KG1 (cell line): ENCODE measurements around the gene CDADC1.
"Not testable (repeated sequence)": the region's sequence is repeated elsewhere in the genome, so short reads cannot be mapped to it uniquely, and the experiment has no call there.

Experiments used
- DNase-seq: peaks from one replicate; lab custom pipeline; 2025; lab: John Stamatoyannopoulos, UW

Gene CDADC1

GRCh38 chr13:49238621-49239020, 9.1 kb upstream of the CDADC1 start:
- DNase-seq, result no peak

DNA sequence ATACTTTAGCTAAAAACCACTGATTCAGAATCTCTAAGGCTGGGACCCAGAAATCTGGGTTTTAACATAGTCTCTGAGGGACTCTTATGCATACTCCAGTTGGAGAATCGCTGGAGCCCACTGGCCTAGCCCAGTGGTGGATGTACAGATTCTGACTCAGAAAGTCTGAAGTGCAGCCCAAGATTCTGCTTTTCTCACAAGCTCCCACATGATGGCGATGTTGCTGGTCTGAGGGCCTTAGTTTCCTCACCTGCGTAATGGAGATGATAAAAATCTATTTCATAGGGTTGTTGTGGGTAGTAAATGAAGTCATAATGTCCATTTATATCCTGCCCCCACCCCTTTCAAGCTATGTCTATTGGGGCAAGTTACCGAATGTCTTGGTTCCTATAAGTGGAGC, 7.7 kb upstream of the CDADC1 start:
- DNase-seq, result peak; percentile 29

DNA sequence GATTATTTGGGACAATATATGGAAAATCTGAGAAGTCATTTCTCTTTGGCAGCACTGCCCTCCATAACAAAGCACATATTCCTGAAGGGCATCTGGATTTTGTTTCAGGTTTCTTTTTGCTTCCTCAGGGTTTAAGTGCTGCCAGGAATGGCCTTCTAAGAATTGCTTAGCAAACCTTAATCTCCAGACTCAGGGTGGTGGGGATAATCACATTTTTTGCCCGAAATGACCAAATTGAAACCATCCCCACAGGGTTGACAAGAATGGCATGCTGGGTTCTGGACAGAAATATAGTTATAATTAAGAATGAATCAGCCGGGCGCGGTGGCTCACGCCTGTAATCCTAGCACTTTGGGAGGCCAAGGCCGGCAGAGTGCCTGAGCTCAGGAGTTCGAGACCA, 6.4 kb upstream of the CDADC1 start:
- no peak for DNase-seq

GRCh38 chr13:49245101-49245500, 2.6 kb upstream of the CDADC1 start:
- no peak for DNase-seq

DNA sequence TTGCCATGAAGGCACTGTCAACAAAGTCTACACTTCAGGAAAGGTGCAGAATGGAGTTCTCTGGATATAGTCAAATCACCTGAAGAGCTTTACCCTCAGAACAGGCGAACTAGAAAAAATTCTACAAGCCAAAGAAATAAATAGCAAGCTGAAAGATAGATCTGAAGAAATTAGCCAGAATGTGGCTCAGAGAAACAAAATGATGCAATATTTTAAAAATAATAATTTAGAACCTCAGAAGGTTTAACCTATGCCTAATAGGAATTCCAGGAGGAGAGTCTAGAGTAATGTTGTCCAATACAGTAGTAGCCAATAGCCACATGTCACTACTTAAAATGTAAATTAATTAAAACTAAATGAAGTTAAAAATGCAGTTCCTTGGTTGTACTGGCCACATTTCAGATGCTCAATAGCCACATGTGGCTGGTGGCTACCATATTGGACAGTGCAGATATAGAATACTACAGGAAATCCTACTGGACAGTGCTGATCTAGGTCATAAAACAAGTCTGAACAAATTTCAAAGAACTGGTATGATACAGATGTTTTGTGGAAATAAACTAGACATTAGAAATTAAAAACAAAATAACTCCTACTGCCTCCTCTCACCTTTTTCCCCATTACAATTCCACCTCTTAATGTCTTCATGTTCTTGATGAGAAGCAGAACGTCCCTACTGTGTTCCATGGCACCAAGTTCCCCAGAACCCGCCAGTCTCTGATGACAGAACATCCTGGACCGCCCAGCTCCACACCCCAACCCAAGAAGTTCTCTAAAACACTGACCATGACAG, 679 bp upstream of the CDADC1 start:
- DNase-seq, result peak; percentile 63

- no peak for DNase-seq
Observed at GRCh38 chr13:49248622-49249002, 887 bp downstream of the CDADC1 start.

GRCh38 chr13:49251326-49251725, 3.6 kb downstream of the CDADC1 start:
- DNase-seq, result no peak

GRCh38 chr13:49253310-49253709, 5.6 kb downstream of the CDADC1 start:
- DNase-seq, result peak; percentile 22

- no peak for DNase-seq
Observed at GRCh38 chr13:49254007-49254406, 6.3 kb downstream of the CDADC1 start.

DNA sequence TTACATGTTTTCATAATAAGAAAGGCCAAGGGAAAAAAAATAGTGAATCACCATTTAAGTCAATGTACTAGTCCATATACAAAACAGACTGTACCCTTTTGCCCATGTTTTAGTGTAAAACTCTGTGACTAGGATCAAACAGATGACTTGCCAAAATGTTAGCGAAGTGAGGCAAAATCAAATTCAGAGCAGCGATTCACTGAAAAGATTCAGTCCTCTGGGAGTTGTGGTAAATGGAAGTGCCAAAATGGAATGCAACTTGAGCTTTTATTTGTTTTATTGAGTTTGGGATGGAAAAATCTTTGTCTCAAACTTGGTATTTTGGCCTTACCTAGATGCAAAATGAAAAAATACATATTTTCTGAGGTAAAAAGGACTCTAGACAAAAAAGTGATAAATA, 9.1 kb downstream of the CDADC1 start:
- no peak for DNase-seq

GRCh38 chr13:49258089-49258796, 10.5 kb downstream of the CDADC1 start:
- DNase-seq, result no peak

GRCh38 chr13:49259586-49259985, 11.9 kb downstream of the CDADC1 start:
- no peak for DNase-seq

DNA sequence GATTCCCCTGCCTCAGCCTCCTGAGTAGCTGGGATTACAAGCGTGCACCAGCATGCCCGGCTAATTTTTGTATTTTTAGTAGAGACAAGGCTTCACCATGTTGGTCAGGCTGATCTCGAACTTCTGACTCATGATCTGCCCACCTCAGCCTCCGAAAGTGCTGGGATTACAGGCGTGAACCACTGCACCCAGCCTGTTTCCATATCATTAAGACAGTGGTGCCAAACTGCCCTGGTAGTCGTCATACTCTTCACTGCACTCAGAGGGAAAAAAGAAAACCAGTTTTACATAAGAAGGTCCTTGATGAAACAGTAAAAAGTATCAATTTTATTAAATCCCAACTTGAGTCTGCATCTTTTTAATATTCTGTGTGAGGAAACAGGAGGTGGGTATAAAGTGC, 14.9 kb downstream of the CDADC1 start:
- DNase-seq, result no peak

DNA sequence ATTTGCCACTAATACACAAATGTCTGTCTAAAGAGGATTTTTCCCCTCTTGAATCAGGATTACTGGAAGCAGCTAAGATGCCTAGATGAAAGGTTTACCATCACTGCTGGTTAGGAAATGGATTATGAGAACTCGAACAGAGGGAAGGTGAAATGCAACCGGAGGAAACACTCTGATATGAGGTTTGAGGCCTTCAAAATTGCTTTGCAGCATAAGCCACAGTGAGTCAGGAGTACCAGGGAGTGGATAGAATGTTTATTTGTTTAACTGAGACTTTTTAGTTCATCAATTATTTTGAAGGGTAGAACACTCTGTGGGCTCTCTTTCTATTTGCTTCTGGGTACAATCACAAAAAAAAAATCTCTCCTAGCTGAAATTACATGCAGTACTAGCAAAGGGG, 18.1 kb downstream of the CDADC1 start:
- DNase-seq, result no peak

- no peak for DNase-seq
Observed at GRCh38 chr13:49271264-49271663, 23.5 kb downstream of the CDADC1 start.

GRCh38 chr13:49272296-49272695, 24.6 kb downstream of the CDADC1 start:
- DNase-seq, result no peak

DNA sequence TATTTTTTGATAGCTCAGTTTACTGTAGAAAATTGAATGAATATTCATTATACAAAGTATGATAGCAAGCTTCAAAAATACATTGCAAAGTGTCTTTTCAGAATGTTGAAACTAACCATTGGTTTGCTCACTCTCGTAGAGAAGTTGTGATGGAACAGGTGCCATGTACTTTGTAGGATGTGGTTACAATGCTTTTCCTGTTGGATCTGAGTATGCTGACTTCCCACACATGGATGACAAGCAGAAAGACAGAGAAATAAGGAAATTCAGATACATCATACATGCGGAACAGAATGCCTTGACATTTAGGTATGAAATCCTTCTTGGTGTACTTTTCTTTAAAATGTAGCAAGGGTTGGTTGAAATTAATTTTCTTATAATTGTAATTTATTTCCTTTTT, 30.5 kb downstream of the CDADC1 start:
- no peak for DNase-seq

GRCh38 chr13:49279112-49279511, 31.4 kb downstream of the CDADC1 start:
- DNase-seq, result no peak

- DNase-seq, result no peak
Observed at GRCh38 chr13:49279885-49280284, 32.2 kb downstream of the CDADC1 start.

- DNase-seq, result no peak
Observed at GRCh38 chr13:49287995-49288394, 40.3 kb downstream of the CDADC1 start.

DNA sequence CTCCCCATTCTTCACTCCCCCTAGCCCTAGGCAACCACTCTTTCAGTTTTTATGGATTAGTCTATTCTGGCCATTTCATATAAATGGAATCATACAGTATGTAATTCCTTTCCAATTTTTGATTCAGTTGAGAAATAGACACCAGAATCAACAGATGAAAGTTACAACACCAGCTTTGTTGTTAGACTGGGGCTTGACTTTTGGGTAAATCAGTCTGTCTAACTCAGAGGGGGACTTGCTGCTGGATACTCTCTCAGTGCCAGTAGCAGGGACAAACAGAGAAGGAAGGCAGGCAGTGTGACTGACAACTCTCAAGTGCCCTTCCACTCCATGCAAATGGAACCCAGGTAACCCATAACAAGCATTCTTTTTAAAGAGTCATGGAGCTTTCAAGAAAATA, 40.7 kb downstream of the CDADC1 start:
- DNase-seq, result no peak

- peak; percentile 53 for DNase-seq
Observed at GRCh38 chr13:49292742-49293486, 45.2 kb downstream of the CDADC1 start.

- not testable (repeated sequence) for DNase-seq
Observed at GRCh38 chr13:49294723-49295122, 47.0 kb downstream of the CDADC1 start.
